Activated effector memory CD4-positive, alpha-beta T cell treated with anti-CD3 and anti-CD28 coated beads, Interleukin-2, amount 50 U/mL, for 16 hours (primary cell): Measurements from ENCODE around the gene CTTN.

Experiments
- DNase-seq: peaks from one replicate; pipeline ENCODE4 v3.0.0-alpha.2; 2020

Gene CTTN

GRCh38 chr11:70477609-70478008 is 79.3 kb downstream of the CTTN start:
- DNase-seq: no peak

GRCh38 chr11:70478166-70478890 is 80.0 kb downstream of the CTTN start:
- DNase-seq: no peak

DNA sequence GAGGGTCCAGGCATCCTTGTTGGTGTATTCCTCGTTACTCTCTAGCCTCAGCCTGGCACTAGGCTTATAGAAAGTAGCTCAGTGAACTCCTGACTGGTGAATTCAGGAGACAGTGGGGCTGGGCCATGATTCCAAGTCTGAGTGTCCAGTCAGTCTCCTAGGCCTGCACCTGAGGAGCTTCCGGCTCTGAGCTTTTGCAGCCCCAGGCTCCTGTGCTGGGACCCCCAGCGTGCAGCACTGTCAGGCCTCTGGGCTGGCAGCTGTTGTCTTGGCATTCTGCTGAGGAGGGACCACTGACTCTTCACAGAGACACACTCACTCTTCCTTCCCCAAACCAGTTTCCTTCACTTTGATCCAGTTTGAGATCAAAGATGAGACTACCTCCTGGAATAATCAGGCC is 82.4 kb downstream of the CTTN start:
- DNase-seq: no peak

DNA sequence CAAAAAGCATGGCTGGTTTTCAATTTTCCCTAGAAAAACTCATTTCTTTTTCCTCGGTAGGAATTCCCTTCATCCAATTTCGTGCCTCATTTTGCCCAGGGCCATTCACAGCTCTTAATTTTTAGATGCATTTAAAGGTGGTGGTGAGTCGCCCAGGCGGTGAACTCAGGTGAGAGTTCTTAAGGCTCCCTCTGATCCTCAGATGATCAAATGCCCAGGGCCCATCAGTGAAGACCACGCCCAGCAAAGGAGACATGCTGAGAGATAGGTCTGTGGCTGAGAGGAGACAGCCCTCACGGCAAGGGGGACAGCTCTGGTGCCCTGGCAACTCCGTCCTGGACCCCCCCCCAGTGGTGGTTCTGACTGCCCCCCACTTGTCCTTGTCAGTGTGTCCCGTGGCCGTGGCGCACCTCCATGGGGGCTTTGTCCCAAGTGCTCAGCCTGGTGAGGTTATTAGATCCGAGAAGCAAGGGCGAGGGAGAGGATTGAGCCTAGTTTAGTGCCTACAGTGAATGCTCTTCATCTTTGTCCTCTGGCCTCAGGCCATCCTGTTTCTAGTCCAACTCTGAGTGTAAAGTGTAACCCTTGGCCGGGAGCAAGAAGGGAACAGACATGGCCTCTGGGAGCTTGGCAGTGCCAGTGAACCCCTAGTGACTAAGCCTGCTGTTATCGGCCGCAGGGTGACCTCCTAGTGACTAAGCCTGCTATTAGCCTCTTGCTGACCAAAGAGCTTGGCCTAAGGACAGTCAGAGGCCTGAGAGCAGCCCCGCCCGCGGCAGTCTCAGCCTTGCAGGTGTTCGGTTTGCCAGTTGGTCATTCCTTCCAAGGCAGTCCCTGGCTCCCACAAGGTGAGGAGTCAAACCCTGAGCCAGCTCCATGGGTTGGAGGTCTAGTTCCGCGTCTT is 83.5 kb downstream of the CTTN start:
- no peak for DNase-seq

- no peak for DNase-seq
Measured at GRCh38 chr11:70482529-70482917, 84.2 kb downstream of the CTTN start.

- no peak for DNase-seq
Measured at GRCh38 chr11:70483077-70483861, 84.9 kb downstream of the CTTN start.

DNA sequence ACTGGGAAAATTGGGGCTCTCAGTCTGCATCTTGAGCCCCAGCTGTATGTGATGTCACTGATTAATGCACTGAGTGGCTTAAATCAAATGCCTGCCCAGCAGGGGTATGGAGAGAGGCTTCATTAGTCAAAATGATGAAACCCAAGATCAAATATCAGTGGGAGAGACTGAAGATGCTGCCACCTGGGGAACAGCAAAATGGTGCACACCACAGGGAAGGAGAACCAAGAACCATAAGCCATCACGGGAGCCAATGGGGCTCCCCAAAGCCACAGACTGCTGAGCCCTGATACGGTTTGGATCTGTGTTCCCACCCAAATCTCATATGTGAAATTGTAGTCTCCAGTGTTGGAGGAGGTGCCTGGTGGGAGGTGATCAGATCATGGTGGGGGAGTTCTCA is 85.6 kb downstream of the CTTN start:
- DNase-seq: no peak

DNA sequence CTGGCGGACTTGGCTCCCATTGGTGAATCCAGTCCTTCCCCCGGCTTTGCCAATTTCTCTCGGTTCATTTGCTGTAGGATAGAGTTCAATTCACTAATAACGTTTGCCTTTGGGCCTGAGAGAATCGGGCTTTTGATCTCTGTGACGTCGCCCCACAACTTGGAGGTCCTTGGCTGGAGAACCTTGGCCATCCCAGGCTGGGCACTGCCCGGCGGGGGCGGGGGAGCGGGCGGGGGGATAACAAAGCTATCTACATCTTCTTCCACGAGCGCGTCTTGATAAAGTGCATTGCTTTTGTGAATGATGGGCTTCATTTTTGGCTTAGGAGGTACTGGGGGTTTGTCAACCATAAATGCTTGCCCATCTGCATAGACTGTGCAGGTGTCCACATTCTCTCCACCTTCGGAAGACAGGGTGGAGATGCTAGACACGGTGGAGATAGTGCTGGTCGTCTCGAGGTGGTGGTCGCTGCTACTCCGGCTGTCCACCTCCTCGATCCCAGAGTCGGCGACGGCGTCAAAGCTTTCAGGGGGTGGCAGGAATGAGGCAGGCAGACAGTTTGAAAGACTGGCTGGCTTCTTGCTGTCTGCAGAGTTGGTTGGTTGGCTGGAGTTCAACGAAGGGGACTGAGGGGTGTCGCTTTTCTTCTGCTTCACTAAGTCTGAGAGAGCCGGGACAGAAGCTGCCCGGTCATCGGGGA is 87.1 kb downstream of the CTTN start:
- DNase-seq: no peak

GRCh38 chr11:70486026-70486415 is 87.7 kb downstream of the CTTN start:
- DNase-seq: no peak
